H9 (cell line): ENCODE results near the gene WDR70. TPM values are rescaled to one million over a fixed set of nuclear protein-coding genes. Genes with fewer than 3 reads are reported as not detected.

Experiments used
- DNase-seq: peaks from one replicate; pipeline ENCODE4 v3.0.0-alpha.2; 2017
- H2AFZ ChIP-seq: one replicate; pipeline ENCODE4 v1.6.1; 2013; ENCODE audit warnings: mild to moderate bottlenecking, low read length, control low read depth, moderate library complexity
- H2AK5ac ChIP-seq: 2 replicates; pipeline ENCODE4 v1.6.1; 2013; ENCODE audit warnings: low read length, control low read depth, mixed read lengths; ENCODE audit not compliant: insufficient read length
- H2BK120ac ChIP-seq: one replicate; pipeline ENCODE4 v1.6.1; 2013; ENCODE audit warnings: low read depth, mild to moderate bottlenecking, low read length, control low read depth, inconsistent platforms; ENCODE audit not compliant: poor library complexity, severe bottlenecking
- H2BK12ac ChIP-seq: 2 replicates; pipeline ENCODE4 v1.6.1; 2013; ENCODE audit warnings: low read length, control low read depth, mixed read lengths, low read depth; ENCODE audit not compliant: insufficient read length
- H2BK15ac ChIP-seq: 2 replicates; pipeline ENCODE4 v1.6.1; 2013; ENCODE audit warnings: low read depth, low read length, control low read depth
- H2BK20ac ChIP-seq: one replicate; pipeline ENCODE4 v1.6.1; 2013; ENCODE audit warnings: low read depth, mild to moderate bottlenecking, low read length, control low read depth, inconsistent platforms; ENCODE audit not compliant: poor library complexity, severe bottlenecking
- H2BK5ac ChIP-seq: 2 replicates; pipeline ENCODE4 v1.6.1; 2013; ENCODE audit warnings: low read length, control low read depth, mixed read lengths; ENCODE audit not compliant: insufficient read length
- H3K14ac ChIP-seq: 2 replicates; pipeline ENCODE4 v1.6.1; 2013; ENCODE audit warnings: low read length, control low read depth; ENCODE audit not compliant: insufficient read depth
- H3K18ac ChIP-seq: 2 replicates; pipeline ENCODE4 v1.6.1; 2013; ENCODE audit warnings: low read depth, mild to moderate bottlenecking, mixed read lengths, low read length, control low read depth; ENCODE audit not compliant: insufficient read length
- H3K23ac ChIP-seq: 2 replicates; pipeline ENCODE4 v1.6.1; 2013; ENCODE audit warnings: low read length, control low read depth, mixed read lengths, low read depth; ENCODE audit not compliant: insufficient read length
- H3K23me2 ChIP-seq: 2 replicates; pipeline ENCODE4 v1.6.1; 2013; ENCODE audit warnings: low read depth, mild to moderate bottlenecking, mixed read lengths, low read length, control low read depth; ENCODE audit not compliant: insufficient read length, poor library complexity, severe bottlenecking
- H3K27ac ChIP-seq: 2 replicates; pipeline ENCODE4 v1.5.1; 2013; ENCODE audit warnings: low read length, control low read depth, mixed read lengths, low read depth; ENCODE audit not compliant: insufficient read length
- H3K27me3 ChIP-seq: 2 replicates; pipeline ENCODE4 v1.6.1; 2013; ENCODE audit warnings: low read length, control low read depth, inconsistent platforms; ENCODE audit not compliant: insufficient read depth
- H3K4ac ChIP-seq: 2 replicates; pipeline ENCODE4 v1.6.1; 2013; ENCODE audit warnings: low read depth, mild to moderate bottlenecking, control low read depth, inconsistent platforms, low read length, moderate library complexity
- H3K4me1 ChIP-seq: 2 replicates; pipeline ENCODE4 v1.6.1; 2013; ENCODE audit warnings: low read length, control low read depth, inconsistent platforms; ENCODE audit not compliant: insufficient read depth
- H3K4me2 ChIP-seq: 2 replicates; pipeline ENCODE4 v1.6.1; 2013; ENCODE audit warnings: low read length, control low read depth, mixed read lengths; ENCODE audit not compliant: insufficient read length, insufficient read depth
- H3K56ac ChIP-seq: 2 replicates; pipeline ENCODE4 v1.6.1; 2013; ENCODE audit warnings: low read depth, mild to moderate bottlenecking, mixed read lengths, low read length, control low read depth; ENCODE audit not compliant: insufficient read length
- H3K79me1 ChIP-seq: 2 replicates; pipeline ENCODE4 v1.6.1; 2013; ENCODE audit warnings: low read depth, mild to moderate bottlenecking, moderate library complexity, low read length, control low read depth, inconsistent platforms; ENCODE audit not compliant: insufficient read depth, poor library complexity, severe bottlenecking
- H3K79me2 ChIP-seq: 2 replicates; pipeline ENCODE4 v1.6.1; 2013; ENCODE audit warnings: low read length, control low read depth, inconsistent platforms; ENCODE audit not compliant: insufficient read depth
- H3K9ac ChIP-seq: 2 replicates; pipeline ENCODE4 v1.6.1; 2013; ENCODE audit warnings: low read length, control low read depth, mixed read lengths; ENCODE audit not compliant: insufficient read length; ENCODE audit errors: extremely low read depth
- H3K9me3 ChIP-seq: one replicate; pipeline ENCODE4 v1.6.1; 2013; ENCODE audit warnings: low read depth, low read length, inconsistent platforms; ENCODE audit not compliant: control insufficient read depth
- H3T11ph ChIP-seq: one replicate; pipeline ENCODE4 v1.6.1; 2013; ENCODE audit warnings: mild to moderate bottlenecking, low read length, control low read depth, inconsistent platforms
- H4K20me1 ChIP-seq: one replicate; pipeline ENCODE4 v1.6.1; 2013; ENCODE audit not compliant: control insufficient read depth, insufficient read length, insufficient read depth
- H4K5ac ChIP-seq: 2 replicates; pipeline ENCODE4 v1.6.1; 2013; ENCODE audit warnings: low read depth, mild to moderate bottlenecking, mixed read lengths, low read length, control low read depth; ENCODE audit not compliant: insufficient read length
- H4K8ac ChIP-seq: replicated peaks from 2 replicates; pipeline ENCODE4 v1.6.1; 2013; ENCODE audit warnings: low read length, control low read depth, mixed read lengths, low read depth; ENCODE audit not compliant: insufficient read length
- H4K91ac ChIP-seq: 2 replicates; pipeline ENCODE4 v1.6.1; 2013; ENCODE audit warnings: low read depth, mild to moderate bottlenecking, moderate library complexity, mixed read lengths, low read length, control low read depth; ENCODE audit not compliant: insufficient read length
- H3K27ac Mint-ChIP-seq, 3 experiments: 2 replicates in 2 of 3; 3 replicates in 1 of 3; pipeline ENCODE4 v1.8.0; 2020 to 2021; ENCODE audit warnings: mixed read lengths in 3 of 3, mild to moderate bottlenecking in 1 of 3, moderate library complexity in 1 of 3
- H3K27me3 Mint-ChIP-seq: 2 replicates; pipeline ENCODE4 v1.8.0; 2021; ENCODE audit warnings: low read depth, mild to moderate bottlenecking, moderate library complexity, mixed read lengths
- H3K36me3 Mint-ChIP-seq, 3 experiments: 2 replicates in 2 of 3; 3 replicates in 1 of 3; pipeline ENCODE4 v1.8.0; 2020 to 2021; ENCODE audit warnings: low read depth in 3 of 3, mixed read lengths in 3 of 3; ENCODE audit not compliant: insufficient read depth in 1 of 3
- H3K4me1 Mint-ChIP-seq, 2 experiments: 2 replicates each; pipeline ENCODE4 v1.8.0; 2020; ENCODE audit warnings: mixed read lengths in 2 of 2
- H3K4me3 Mint-ChIP-seq, 2 experiments: 2 replicates in 1 of 2; 3 replicates in 1 of 2; pipeline ENCODE4 v1.8.0; 2020 to 2021; ENCODE audit warnings: mild to moderate bottlenecking in 2 of 2, mixed read lengths in 2 of 2, moderate library complexity in 1 of 2
- H3K9me3 Mint-ChIP-seq, 2 experiments: 2 replicates in 1 of 2; 3 replicates in 1 of 2; pipeline ENCODE4 v1.8.0; 2020; ENCODE audit warnings: mild to moderate bottlenecking in 2 of 2, mixed read lengths in 2 of 2, moderate library complexity in 1 of 2
- CTCF ChIP-seq: fragments of 200-600 bp; sonication (generic); conservative IDR thresholded peaks from 3 replicates; pipeline ENCODE4 v1.8.0; 2021; ENCODE audit warnings: antibody characterized with exemption, mild to moderate bottlenecking
- WGBS: extraction: QIAGEN DNeasy Blood & Tissue Kit; methylation state at CpG from one replicate; pipeline ENCODE4 v1.1.7; 2013; ENCODE audit warnings: missing lambda C conversion rate, low lambda C conversion rate, mixed read lengths; ENCODE audit not compliant: insufficient read length; ENCODE audit errors: extremely low coverage; 5-methylcytosine and 5-hydroxymethylcytosine counted together
- total RNA-seq: library from RNA; stranded (reverse); gene quantifications from 2 replicates; pipeline ENCODE4 v1.2.1, GENCODE V29; 2021

Gene WDR70
- total RNA-seq, 1 experiment from 2014 or later = 38.1 TPM

- WGBS = no CpG with 5 or more reads among the region's 4 CpGs
- H2BK120ac ChIP-seq = no peak overlapping the region
- no peaks in the 10 kb centered on the region for H3K4me1 ChIP-seq
- H3K14ac ChIP-seq = no peak overlapping the region
- no peaks in the 10 kb centered on the region for H3K79me1 ChIP-seq
- no peak overlapping the region for H3K9ac ChIP-seq
- no peak overlapping the region for H3K4me2 ChIP-seq
- no peaks in the 10 kb centered on the region for H3K27me3 Mint-ChIP-seq
- H3K79me2 ChIP-seq = no peaks in the 10 kb centered on the region
- H2BK5ac ChIP-seq = no peak overlapping the region
- no peaks in the 10 kb centered on the region for H4K20me1 ChIP-seq
- H3K9me3 ChIP-seq = no peaks in the 10 kb centered on the region
- no peaks in the 10 kb centered on the region for H3K23me2 ChIP-seq
- H4K8ac ChIP-seq = no peak overlapping the region
- H2BK20ac ChIP-seq = no peak overlapping the region
- H3K56ac ChIP-seq = no peak overlapping the region
- no peak overlapping the region; a peak in 1 of 5 replicates for H3K4me3 Mint-ChIP-seq
- peaks cover 8 to 34% (median 20%) of the 10 kb centered on the region in 3 experiments; a peak in 6 of 7 replicates for H3K36me3 Mint-ChIP-seq
- DNase-seq = no peak
- TF ChIP-seq CTCF = no peak
- H2BK15ac ChIP-seq = no peak overlapping the region
- no peak overlapping the region for H2AK5ac ChIP-seq
- no peak overlapping the region for H3K4ac ChIP-seq
- H3T11ph ChIP-seq = no peak overlapping the region
- no peak overlapping the region for H3K18ac ChIP-seq
- H3K27me3 ChIP-seq = no peaks in the 10 kb centered on the region
- no peak overlapping the region for H4K91ac ChIP-seq
- H3K27ac Mint-ChIP-seq = no peak overlapping the region
- H3K4me1 Mint-ChIP-seq = peaks cover 3 to 6% of the 10 kb centered on the region in 2 experiments; a peak in 3 of 4 replicates
- no peak overlapping the region for H3K23ac ChIP-seq
- H2BK12ac ChIP-seq = no peak overlapping the region
- no peak overlapping the region for H4K5ac ChIP-seq
- no peak overlapping the region for H3K27ac ChIP-seq
- H2AFZ ChIP-seq = no peak overlapping the region
- no peaks in the 10 kb centered on the region for H3K9me3 Mint-ChIP-seq
Observed at GRCh38 chr5:37400501-37400900, 21.4 kb downstream of the WDR70 start.
